Activated CD4-positive, alpha-beta T cell treated with anti-CD3 and anti-CD28 coated beads for 36 hours (primary cell): Measurements from ENCODE around the gene SNX2. TPM values are rescaled to one million over a fixed set of nuclear protein-coding genes. Genes with fewer than 3 reads are reported as not detected.

Experiments
- ATAC-seq: fragments of 200-7000 bp; cut with Tn5 transposase; one replicate; pipeline ENCODE4 v1.10.0; 2021; ENCODE audit warnings: mild to moderate bottlenecking, moderate library complexity
- CTCF ChIA-PET: fragments of 350-600 bp; sonication (Branson Sonifier 250); formaldehyde crosslinking; loops from one replicate; lab custom pipeline; 2021; ENCODE audit warnings: antibody characterized with exemption; lab: Charles Lee
- POLR2A ChIA-PET: fragments of 350-600 bp; sonication (Branson Sonifier 250); formaldehyde crosslinking; loops from one replicate; lab custom pipeline; 2021; ENCODE audit warnings: antibody characterized with exemption, inconsistent platforms; lab: Charles Lee
- DNase-seq: peaks from one replicate; pipeline ENCODE4 v3.0.0-alpha.2; 2020
- H3K27ac Mint-ChIP-seq: one replicate; pipeline ENCODE4 v1.8.0; 2021; ENCODE audit warnings: mixed read lengths
- H3K27me3 Mint-ChIP-seq: one replicate; pipeline ENCODE4 v1.8.0; 2021; ENCODE audit warnings: mixed read lengths
- H3K36me3 Mint-ChIP-seq: one replicate; pipeline ENCODE4 v1.8.0; 2021; ENCODE audit warnings: low read depth, mixed read lengths
- H3K4me1 Mint-ChIP-seq: one replicate; pipeline ENCODE4 v1.8.0; 2021; ENCODE audit warnings: mixed read lengths
- H3K4me3 Mint-ChIP-seq: one replicate; pipeline ENCODE4 v1.8.0; 2021; ENCODE audit warnings: mild to moderate bottlenecking, moderate library complexity, mixed read lengths
- H3K9me3 Mint-ChIP-seq: one replicate; pipeline ENCODE4 v1.8.0; 2021; ENCODE audit warnings: low read depth, mixed read lengths
- intact Hi-C, 2 experiments: fragments of 100-400 bp; cut with DNase I in 1 of 2; cut with micrococcal nuclease in 1 of 2; formaldehyde crosslinking; loops; one replicate each; pipeline versions ENCODE4 v1.14.2 to v1.15.1; 2022 to 2024; cut with DNase I, micrococcal nuclease
- total RNA-seq, 2 experiments: library from RNA; stranded (reverse); gene quantifications; one replicate each; pipeline ENCODE4 v1.2.3, GENCODE V29; 2021

The SNX2 gene
- total RNA-seq, 2 experiments from 2014 or later: 50.2 to 56.0 TPM

- no peak for ATAC-seq
- no peak overlapping the region for H3K27ac Mint-ChIP-seq
- H3K27me3 Mint-ChIP-seq: no peaks in the 10 kb centered on the region
- H3K4me3 Mint-ChIP-seq: no peak overlapping the region
- peaks cover 12% of the 10 kb centered on the region for H3K9me3 Mint-ChIP-seq
- no peak for DNase-seq
- H3K36me3 Mint-ChIP-seq: peaks cover 40% of the 10 kb centered on the region
- ChIA-PET CTCF (interaction anchor here (2.1 kb wide), 1 partner anchor 8 kb away, joined by 4 read pairs; no protein-coding TSS in a partner anchor), POLR2A (interaction anchor here (0.7 kb wide), 1 partner anchor 611 kb away, joined by 4 read pairs; no protein-coding TSS in a partner anchor)
- peaks cover 25% of the 10 kb centered on the region for H3K4me1 Mint-ChIP-seq
- intact Hi-C loops: no loop called here
Observed at GRCh38 chr5:122789461-122790171, 14.7 kb downstream of the SNX2 start.

- DNase-seq: no peak
- ChIA-PET CTCF (interaction anchor here (0.7 kb wide), 1 partner anchor 27 kb away, joined by 4 read pairs; no protein-coding TSS in a partner anchor), POLR2A (no interaction called here)
- Mint-ChIP-seq H3K36me3 (peaks cover 36% of the 10 kb centered on the region), H3K4me3 (no peak overlapping the region), H3K27ac (no peak overlapping the region), H3K4me1 (peaks cover 23% of the 10 kb centered on the region), H3K27me3 (no peaks in the 10 kb centered on the region), H3K9me3 (peaks cover 7% of the 10 kb centered on the region)
- intact Hi-C loops: no loop called here
- ATAC-seq: no peak
Observed at GRCh38 chr5:122790354-122791103, 15.6 kb downstream of the SNX2 start.

GRCh38 chr5:122805481-122805880 lies 30.6 kb downstream of the SNX2 start:
- no peaks in the 10 kb centered on the region for H3K27me3 Mint-ChIP-seq
- H3K9me3 Mint-ChIP-seq: no peaks in the 10 kb centered on the region
- H3K36me3 Mint-ChIP-seq: peaks cover 47% of the 10 kb centered on the region
- H3K4me1 Mint-ChIP-seq: no peaks in the 10 kb centered on the region
- H3K27ac Mint-ChIP-seq: no peak overlapping the region
- POLR2A ChIA-PET: no interaction called here
- DNase-seq (no peak), ATAC-seq (no peak)
- intact Hi-C loops: no loop called here
- CTCF ChIA-PET: no interaction called here
- no peak overlapping the region for H3K4me3 Mint-ChIP-seq

GRCh38 chr5:122810405-122810804 lies 35.5 kb downstream of the SNX2 start:
- ChIA-PET CTCF (no interaction called here), POLR2A (no interaction called here)
- no peaks in the 10 kb centered on the region for H3K27me3 Mint-ChIP-seq

DNA sequence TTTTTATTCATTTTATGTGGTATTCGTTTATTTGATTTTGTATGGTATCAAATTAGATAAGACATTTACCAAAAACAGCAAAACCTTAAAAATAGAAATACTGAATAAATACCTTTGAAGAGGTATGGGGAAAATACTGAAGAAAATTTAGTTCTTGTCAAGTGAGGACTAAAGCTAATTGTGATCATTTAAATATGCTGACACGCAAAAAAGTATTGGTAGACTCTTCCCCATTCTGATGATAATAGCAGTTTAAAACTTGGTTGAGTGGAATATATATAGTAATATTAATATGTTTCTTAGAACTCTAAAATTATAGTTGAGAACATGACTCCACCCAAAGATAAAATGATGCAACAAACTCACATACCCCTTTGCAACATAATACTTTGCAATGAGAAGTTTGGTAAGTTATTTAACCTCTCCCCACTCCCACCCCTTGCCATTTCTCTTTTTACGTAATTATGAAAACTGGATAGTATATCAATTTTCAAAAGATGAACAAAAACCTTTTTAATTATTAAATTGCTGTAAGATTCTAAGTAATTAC lies 40.4 kb downstream of the SNX2 start:
- H3K4me1 Mint-ChIP-seq: no peaks in the 10 kb centered on the region
- intact Hi-C loops: no loop called here

More at GRCh38 chr5:122810405-122810804, 35.5 kb downstream of the SNX2 start:
- intact Hi-C loops: no loop called here
- Mint-ChIP-seq H3K4me1 (no peaks in the 10 kb centered on the region), H3K36me3 (peaks cover 29% of the 10 kb centered on the region), H3K9me3 (no peaks in the 10 kb centered on the region), H3K27ac (no peak overlapping the region), H3K4me3 (no peak overlapping the region)
- ATAC-seq (no peak), DNase-seq (no peak)

DNA sequence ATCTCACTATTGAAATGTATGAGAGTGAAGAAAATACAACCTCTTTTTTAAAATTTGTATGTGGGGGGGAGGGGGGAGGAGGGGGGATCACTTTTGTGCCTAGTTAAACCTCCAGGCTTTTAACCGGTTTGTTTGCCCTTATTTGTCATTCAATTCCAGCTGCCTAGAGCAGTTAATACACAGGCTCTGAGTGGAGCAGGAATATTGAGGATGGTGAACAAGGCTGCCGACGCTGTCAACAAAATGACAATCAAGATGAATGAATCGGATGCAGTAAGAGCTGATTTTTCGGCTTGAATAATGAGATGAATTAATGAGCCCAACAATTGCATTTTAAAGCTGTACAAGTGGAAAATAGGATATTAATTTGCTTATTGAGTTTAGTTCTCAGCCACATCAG lies 41.9 kb downstream of the SNX2 start:
- Mint-ChIP-seq H3K9me3 (no peaks in the 10 kb centered on the region), H3K4me1 (no peaks in the 10 kb centered on the region), H3K27me3 (no peaks in the 10 kb centered on the region), H3K4me3 (no peak overlapping the region), H3K36me3 (peaks cover 8% of the 10 kb centered on the region), H3K27ac (no peak overlapping the region)
- intact Hi-C loops: no loop called here
- DNase-seq (no peak), ATAC-seq (no peak)
- CTCF ChIA-PET: interaction anchor here (0.9 to 1.1 kb wide), 2 partner anchors 9 to 13 kb away, joined by 3 to 4 read pairs; no protein-coding TSS in a partner anchor
- POLR2A ChIA-PET: no interaction called here

More for the DNA sequence above, 40.4 kb downstream of the SNX2 start:
- no peak for ATAC-seq
- Mint-ChIP-seq H3K27me3 (no peaks in the 10 kb centered on the region), H3K4me3 (no peak overlapping the region), H3K36me3 (peaks cover 9% of the 10 kb centered on the region), H3K27ac (no peak overlapping the region), H3K9me3 (no peaks in the 10 kb centered on the region)
- ChIA-PET POLR2A (no interaction called here), CTCF (no interaction called here)
- no peak for DNase-seq

DNA sequence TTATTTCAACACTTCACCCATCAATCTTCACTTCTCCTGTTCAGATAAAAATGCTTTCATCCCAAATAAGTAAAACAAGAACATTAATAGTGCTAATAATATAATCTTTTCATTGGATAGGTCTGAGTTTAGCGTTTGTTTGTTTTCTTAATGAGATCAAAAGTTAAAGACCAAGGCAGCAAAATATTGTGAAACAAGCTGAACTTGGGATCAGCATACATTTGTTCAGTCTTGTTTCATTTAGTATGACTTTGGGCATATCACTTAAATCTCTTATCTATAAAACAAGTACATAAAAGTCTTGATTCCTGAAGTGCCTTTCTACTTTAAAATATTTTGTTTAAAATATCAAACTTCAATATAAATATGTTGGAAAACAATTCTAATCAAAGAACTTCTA lies 57.1 kb downstream of the SNX2 start:
- H3K27me3 Mint-ChIP-seq: no peaks in the 10 kb centered on the region
- ChIA-PET CTCF (no interaction called here), POLR2A (no interaction called here)
- DNase-seq: no peak
- H3K27ac Mint-ChIP-seq: no peak overlapping the region
- intact Hi-C loops: no loop called here
- no peaks in the 10 kb centered on the region for H3K9me3 Mint-ChIP-seq
- H3K36me3 Mint-ChIP-seq: peaks cover 10% of the 10 kb centered on the region
- H3K4me3 Mint-ChIP-seq: no peak overlapping the region
- no peak for ATAC-seq
- no peaks in the 10 kb centered on the region for H3K4me1 Mint-ChIP-seq

- ChIA-PET POLR2A (no interaction called here), CTCF (interaction anchor here (0.6 kb wide), 1 partner anchor 251 kb away, joined by 3 read pairs; no protein-coding TSS in a partner anchor)
- Mint-ChIP-seq H3K27ac (no peak overlapping the region), H3K4me3 (no peak overlapping the region), H3K9me3 (no peaks in the 10 kb centered on the region), H3K27me3 (peaks cover 4% of the 10 kb centered on the region), H3K4me1 (peaks cover 1% of the 10 kb centered on the region), H3K36me3 (no peaks in the 10 kb centered on the region)
- no peak for DNase-seq
- ATAC-seq: peak; percentile 33
- intact Hi-C loops: no loop called here
Observed at GRCh38 chr5:122835681-122836080, 60.8 kb downstream of the SNX2 start.

DNA sequence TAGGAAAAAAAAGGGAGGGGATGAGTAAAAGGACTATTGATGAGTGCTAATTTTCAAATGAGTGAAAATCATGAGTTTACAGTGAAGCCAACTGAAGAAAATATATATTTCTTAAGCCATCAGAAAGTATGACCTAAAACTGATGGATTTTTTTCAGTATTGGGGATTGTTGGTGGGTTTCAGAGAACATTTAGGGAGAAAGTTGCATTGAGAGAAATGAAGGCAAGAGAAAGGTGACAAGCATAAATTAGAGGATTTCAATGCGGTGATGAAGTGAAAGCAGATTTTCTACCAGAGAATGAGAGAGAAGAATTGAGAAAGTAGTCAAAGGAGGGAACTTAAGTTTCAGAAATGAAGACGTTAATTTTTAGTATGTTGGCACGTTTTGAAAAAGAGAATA lies 62.1 kb downstream of the SNX2 start:
- no peak overlapping the region for H3K27ac Mint-ChIP-seq
- DNase-seq: no peak

GRCh38 chr5:122839731-122840130 lies 64.9 kb downstream of the SNX2 start:
- DNase-seq (no peak), ATAC-seq (no peak)
- ChIA-PET POLR2A (no interaction called here), CTCF (no interaction called here)
- H3K4me3 Mint-ChIP-seq: no peak overlapping the region
- peaks cover 13% of the 10 kb centered on the region for H3K4me1 Mint-ChIP-seq
- no peaks in the 10 kb centered on the region for H3K36me3 Mint-ChIP-seq
- H3K27me3 Mint-ChIP-seq: peaks cover 6% of the 10 kb centered on the region
- H3K9me3 Mint-ChIP-seq: no peaks in the 10 kb centered on the region
- intact Hi-C loops: loop anchor here in 1 of 2 experiments (10.0 kb wide), 1 partner anchor 675 kb away; the partner anchor contains the start of gene CSNK1G3
- H3K27ac Mint-ChIP-seq: no peak overlapping the region

More for the DNA sequence above, 62.1 kb downstream of the SNX2 start:
- ChIA-PET CTCF (no interaction called here), POLR2A (no interaction called here)
- no peak for ATAC-seq
- Mint-ChIP-seq H3K9me3 (no peaks in the 10 kb centered on the region), H3K4me1 (peaks cover 1% of the 10 kb centered on the region), H3K36me3 (no peaks in the 10 kb centered on the region), H3K27me3 (peaks cover 4% of the 10 kb centered on the region), H3K4me3 (no peak overlapping the region)
- intact Hi-C loops: no loop called here

DNA sequence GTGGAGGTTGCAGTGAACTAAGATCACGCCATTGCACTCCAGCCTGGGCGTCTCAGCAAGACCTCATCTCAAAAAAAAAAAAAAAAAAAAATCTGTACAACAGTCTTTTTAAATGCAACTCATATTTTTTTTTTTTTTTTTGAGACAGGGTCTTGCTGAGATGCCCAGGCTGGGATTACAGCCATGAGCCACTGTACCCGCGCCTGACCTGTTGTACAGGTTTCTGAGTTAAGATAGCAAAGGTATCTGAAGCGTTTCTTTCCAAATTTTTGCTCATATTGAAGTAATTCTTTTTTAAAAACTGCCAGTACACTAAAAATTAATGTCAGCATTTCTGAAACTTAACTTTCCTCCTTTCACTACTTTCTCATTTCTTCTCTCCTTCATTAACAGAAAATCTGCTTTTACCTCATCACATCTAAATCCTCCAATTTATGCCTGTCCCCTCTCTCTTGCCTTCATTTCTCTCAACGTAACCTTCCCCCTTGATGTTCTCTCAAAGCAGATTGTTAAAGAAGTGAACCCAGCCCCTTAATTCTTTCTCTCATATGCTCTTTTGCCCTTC lies 67.2 kb downstream of the SNX2 start:
- intact Hi-C loops: loop anchor here in 1 of 2 experiments (10.0 kb wide), 1 partner anchor 673 kb away; the partner anchor contains the start of gene CSNK1G3
- Mint-ChIP-seq H3K36me3 (no peaks in the 10 kb centered on the region), H3K4me3 (no peak overlapping the region), H3K9me3 (no peaks in the 10 kb centered on the region), H3K4me1 (peaks cover 23% of the 10 kb centered on the region), H3K27me3 (peaks cover 6% of the 10 kb centered on the region), H3K27ac (no peak overlapping the region)
- ChIA-PET POLR2A (no interaction called here), CTCF (no interaction called here)
- no peak for DNase-seq
- ATAC-seq: no peak
